Astrocyte of the spinal cord (primary cell): ENCODE results near the gene PFKFB2.
A peak's percentile ranks its signal among the peaks of the same experiment; 100 is the strongest.

Experiments used
- DNase-seq: peaks from one replicate; pipeline ENCODE4 v3.0.0; 2011; ENCODE audit warnings: low read depth, low spot score
- H3K4me3 ChIP-seq: 2 replicates; pipeline ENCODE4 v1.5.1; 2011; ENCODE audit warnings: low read depth, mild to moderate bottlenecking, low read length, moderate library complexity
- CTCF ChIP-seq: IDR thresholded peaks from 2 replicates; pipeline ENCODE4 v1.5.1; 2012; ENCODE audit warnings: low read depth, mild to moderate bottlenecking, low read length, inconsistent platforms
- in situ Hi-C: cut with HindIII; loops from 2 replicates; pipeline ENCODE4 v1.10.0; 2017; ENCODE audit warnings: low sequenced_read_pairs

Gene PFKFB2

GRCh38 chr1:207027206-207027777 is 25.8 kb upstream of the PFKFB2 start:
- DNase-seq = peak; percentile 60
- no peak for TF ChIP-seq CTCF
- H3K4me3 ChIP-seq = no peak overlapping the region
- in situ Hi-C loops = no loop called here

- H3K4me3 ChIP-seq = no peak overlapping the region
- in situ Hi-C loops = no loop called here
- DNase-seq = no peak
These were observed 25.2 kb upstream of the PFKFB2 start for GRCh38 chr1:207027921-207028320.

GRCh38 chr1:207028884-207029650 is 24.0 kb upstream of the PFKFB2 start:
- in situ Hi-C loops = no loop called here
- no peak overlapping the region for H3K4me3 ChIP-seq
- no peak for DNase-seq
- TF ChIP-seq CTCF = no peak

More at GRCh38 chr1:207027921-207028320, 25.2 kb upstream of the PFKFB2 start:
- TF ChIP-seq CTCF = no peak

GRCh38 chr1:207029701-207030521 is 23.2 kb upstream of the PFKFB2 start:
- no peak for DNase-seq
- no peak for TF ChIP-seq CTCF
- in situ Hi-C loops = no loop called here
- no peak overlapping the region for H3K4me3 ChIP-seq

- TF ChIP-seq CTCF = no peak
- H3K4me3 ChIP-seq = no peak overlapping the region
- DNase-seq = no peak
- in situ Hi-C loops = no loop called here
These were observed 22.5 kb upstream of the PFKFB2 start for GRCh38 chr1:207030522-207031009.

- in situ Hi-C loops = no loop called here
- no peak overlapping the region for H3K4me3 ChIP-seq
- no peak for TF ChIP-seq CTCF
- DNase-seq = no peak
These were observed 22.1 kb upstream of the PFKFB2 start for GRCh38 chr1:207031016-207031415.
